NCI-H82 treated with DMSO at 0.1 percent for 48 hours (cell line): ENCODE measurements around the gene NXPH1.

Experiments used
- DNase-seq: peaks from one replicate; lab custom pipeline; 2025; ENCODE audit not compliant: unreplicated experiment; lab: John Stamatoyannopoulos, UW

Gene NXPH1

GRCh38 chr7:8435590-8436545 lies 2.5 kb downstream of the NXPH1 start:
- no peak for DNase-seq

- no peak for DNase-seq
Observed at GRCh38 chr7:8436965-8437364, 3.6 kb downstream of the NXPH1 start.

- no peak for DNase-seq
Observed at GRCh38 chr7:8437606-8438005, 4.2 kb downstream of the NXPH1 start.

GRCh38 chr7:8440670-8441069 lies 7.3 kb downstream of the NXPH1 start:
- no peak for DNase-seq

- DNase-seq, result no peak
Observed at GRCh38 chr7:8441106-8441965, 7.9 kb downstream of the NXPH1 start.

- DNase-seq, result no peak
Observed at GRCh38 chr7:8442051-8442813, 8.8 kb downstream of the NXPH1 start.

GRCh38 chr7:8442814-8443304 lies 9.4 kb downstream of the NXPH1 start:
- DNase-seq, result no peak

- no peak for DNase-seq
Observed at GRCh38 chr7:8443576-8444467, 10.4 kb downstream of the NXPH1 start.

- DNase-seq, result no peak
Observed at GRCh38 chr7:8444468-8444769, 11.0 kb downstream of the NXPH1 start.

GRCh38 chr7:8453535-8453934 lies 20.1 kb downstream of the NXPH1 start:
- no peak for DNase-seq

- no peak for DNase-seq
Observed at GRCh38 chr7:8455426-8455825, 22.0 kb downstream of the NXPH1 start.

- no peak for DNase-seq
Observed at GRCh38 chr7:8462309-8462708, 28.9 kb downstream of the NXPH1 start.

- no peak for DNase-seq
Observed at GRCh38 chr7:8465338-8465737, 31.9 kb downstream of the NXPH1 start.

GRCh38 chr7:8480527-8480926 lies 47.1 kb downstream of the NXPH1 start:
- DNase-seq, result peak; percentile 56

GRCh38 chr7:8481096-8481495 lies 47.7 kb downstream of the NXPH1 start:
- no peak for DNase-seq

GRCh38 chr7:8481752-8482446 lies 48.5 kb downstream of the NXPH1 start:
- DNase-seq, result no peak

- DNase-seq, result no peak
Observed at GRCh38 chr7:8490391-8491045, 57.1 kb downstream of the NXPH1 start.

GRCh38 chr7:8491106-8491505 lies 57.7 kb downstream of the NXPH1 start:
- DNase-seq, result no peak
